GM19099 (cell line): ENCODE results near the gene PLCL1.

ENCODE experiments used
- POLR2A ChIP-seq: IDR thresholded peaks from 3 replicates; pipeline ENCODE4 v1.6.1; 2011; ENCODE audit warnings: low read depth; ENCODE audit not compliant: insufficient read length; ENCODE audit errors: extremely low read depth

PLCL1 gene

GRCh38 chr2:197934261-197934933 is 130.0 kb downstream of the PLCL1 start:
- TF ChIP-seq POLR2A, result no peak

GRCh38 chr2:197934934-197935289 is 130.5 kb downstream of the PLCL1 start:
- TF ChIP-seq POLR2A, result no peak

GRCh38 chr2:197937814-197938213 is 133.4 kb downstream of the PLCL1 start:
- no peak for TF ChIP-seq POLR2A

GRCh38 chr2:197938555-197938954 is 134.2 kb downstream of the PLCL1 start:
- no peak for TF ChIP-seq POLR2A

- no peak for TF ChIP-seq POLR2A
Observed at GRCh38 chr2:197939787-197940186, 135.4 kb downstream of the PLCL1 start.

- TF ChIP-seq POLR2A, result no peak
Observed at GRCh38 chr2:197940382-197940781, 136.0 kb downstream of the PLCL1 start.

GRCh38 chr2:197941715-197942114 is 137.3 kb downstream of the PLCL1 start:
- TF ChIP-seq POLR2A, result no peak

GRCh38 chr2:197943731-197944130 is 139.3 kb downstream of the PLCL1 start:
- no peak for TF ChIP-seq POLR2A

- no peak for TF ChIP-seq POLR2A
Observed at GRCh38 chr2:197944416-197945096, 140.2 kb downstream of the PLCL1 start.

- no peak for TF ChIP-seq POLR2A
Observed at GRCh38 chr2:197946562-197946961, 142.2 kb downstream of the PLCL1 start.

GRCh38 chr2:197947219-197947757 is 142.9 kb downstream of the PLCL1 start:
- TF ChIP-seq POLR2A, result no peak

- no peak for TF ChIP-seq POLR2A
Observed at GRCh38 chr2:197949224-197949623, 144.8 kb downstream of the PLCL1 start.

GRCh38 chr2:197950006-197950405 is 145.6 kb downstream of the PLCL1 start:
- TF ChIP-seq POLR2A, result no peak

GRCh38 chr2:197950724-197951123 is 146.3 kb downstream of the PLCL1 start:
- no peak for TF ChIP-seq POLR2A

- TF ChIP-seq POLR2A, result no peak
Observed at GRCh38 chr2:197952540-197953202, 148.3 kb downstream of the PLCL1 start.

- TF ChIP-seq POLR2A, result no peak
Observed at GRCh38 chr2:197954328-197954727, 149.9 kb downstream of the PLCL1 start.
